Esophagus squamous epithelium (tissue), 5 donors: Measurements from ENCODE around the gene TOMM40. TPM values are rescaled to one million over a fixed set of nuclear protein-coding genes. Genes with fewer than 3 reads are reported as not detected.
"Not testable (repeated sequence)": the region's sequence is repeated elsewhere in the genome, so short reads cannot be mapped to it uniquely, and the experiment has no call there.

Experiments used
- DNase-seq: peaks from one replicate; lab custom pipeline; 2025; lab: John Stamatoyannopoulos, UW
- H3K27ac ChIP-seq, 4 donors: fragments of 200-600 bp; sonication (generic); one replicate each; pipeline ENCODE4 v1.5.1; 2016 to 2019; ENCODE audit warnings: mild to moderate bottlenecking in 1 of 4
- H3K27me3 ChIP-seq, 4 donors: fragments of 200-600 bp; sonication (generic); 1 replicate in 3 of 4; 2 replicates in 1 of 4; pipeline versions ENCODE4 v1.5.1 to v1.6.0; 2017 to 2021; ENCODE audit warnings: antibody characterized with exemption in 1 of 4
- H3K36me3 ChIP-seq, 3 donors: fragments of 200-600 bp; sonication (generic); one replicate each; pipeline ENCODE4 v1.5.1; 2016 to 2019
- H3K4me1 ChIP-seq, 3 donors: fragments of 200-600 bp; sonication (generic); one replicate each; pipeline ENCODE4 v1.5.1; 2017 to 2019
- H3K4me3 ChIP-seq, 4 donors: fragments of 200-600 bp; sonication (generic); 1 replicate in 3 of 4; 2 replicates in 1 of 4; pipeline ENCODE4 v1.5.1; 2016 to 2019; ENCODE audit warnings: mild to moderate bottlenecking in 2 of 4, moderate library complexity in 1 of 4
- H3K9me3 ChIP-seq, 3 donors: fragments of 200-600 bp; sonication (generic); one replicate each; pipeline ENCODE4 v1.5.1; 2016 to 2019
- CTCF ChIP-seq, 6 experiments: fragments of 450-650 bp in 4 of 6; fragments of 200-600 bp in 2 of 6; sonication (generic) in 2 of 6; IDR thresholded peaks; one replicate each; pipeline ENCODE4 v1.5.1; 2016 to 2019; ENCODE audit warnings: antibody characterized with exemption in 6 of 6, mild to moderate bottlenecking in 4 of 6, moderate library complexity in 4 of 6
- POLR2A ChIP-seq, 4 donors: fragments of 450-650 bp; IDR thresholded peaks; one replicate each; pipeline ENCODE4 v1.6.1; 2017; ENCODE audit warnings: antibody characterized with exemption in 4 of 4, mild to moderate bottlenecking in 4 of 4, moderate library complexity in 3 of 4
- WGBS, 2 donors: methylation state at CpG; one replicate each; pipeline ENCODE4 v1.1.5; 2018; 5-methylcytosine and 5-hydroxymethylcytosine counted together
- intact Hi-C: fragments of 100-400 bp; cut with DNase I; formaldehyde crosslinking; loops from one replicate; pipeline ENCODE4 v1.15.0; 2022
- total RNA-seq, 4 donors: library from RNA; depleted of rRNA; stranded (reverse); fragments of >200 nt; gene quantifications; one replicate each; pipeline ENCODE4 v1.1.0, GENCODE V29; 2016
- donor health status: DM: yes; HTN: yes; CAD: no.

TOMM40 gene
- total RNA-seq, 4 donors from 2014 or later = 64.7 to 142 (median 79.0) TPM

GRCh38 chr19:44884566-44884965 lies 6.5 kb upstream of the TOMM40 start:
- WGBS, 2 donors = 70 to 81% methylated on average over 3 to 4 of the region's 4 CpGs
- Histone ChIP-seq H3K9me3 (no peaks in the 10 kb centered on the region), H3K36me3 (peaks cover 0 to 64% (median 0%) of the 10 kb centered on the region in 3 donors), H3K27me3 (no peaks in the 10 kb centered on the region), H3K27ac (no peak overlapping the region), H3K4me1 (peaks cover 0 to 7% (median 2%) of the 10 kb centered on the region in 3 donors), H3K4me3 (no peak overlapping the region)
- no peak for DNase-seq
- intact Hi-C loops = no loop called here
- TF ChIP-seq POLR2A (IDR thresholded peaks at IDR 0.05) (no peak), CTCF (IDR thresholded peaks at IDR 0.05) (no peak)

GRCh38 chr19:44886141-44886540 lies 4.9 kb upstream of the TOMM40 start:
- peaks cover 0 to 64% (median 0%) of the 10 kb centered on the region in 3 donors for H3K36me3 ChIP-seq
- DNase-seq = no peak
- intact Hi-C loops = no loop called here
- 81 to 86% methylated on average over 1 to 4 of the region's 6 CpGs for WGBS, 2 donors
- H3K27me3 ChIP-seq = no peaks in the 10 kb centered on the region
- no peak for TF ChIP-seq POLR2A (IDR thresholded peaks at IDR 0.05)
- no peak for TF ChIP-seq CTCF (IDR thresholded peaks at IDR 0.05)
- no peak overlapping the region for H3K4me3 ChIP-seq
- H3K27ac ChIP-seq = no peak overlapping the region
- H3K4me1 ChIP-seq = peaks cover 7 to 10% (median 7%) of the 10 kb centered on the region in 3 donors
- no peaks in the 10 kb centered on the region for H3K9me3 ChIP-seq

- no peak overlapping the region for H3K27ac ChIP-seq
- H3K36me3 ChIP-seq = peaks cover 0 to 68% (median 0%) of the 10 kb centered on the region in 3 donors
- DNase-seq = no peak
- no peak for TF ChIP-seq CTCF (IDR thresholded peaks at IDR 0.05)
- no peak for TF ChIP-seq POLR2A (IDR thresholded peaks at IDR 0.05)
- no peak overlapping the region for H3K4me3 ChIP-seq
- intact Hi-C loops = no loop called here
- H3K4me1 ChIP-seq = peaks cover 15 to 22% (median 19%) of the 10 kb centered on the region in 3 donors
- no peaks in the 10 kb centered on the region for H3K9me3 ChIP-seq
- WGBS, 2 donors = 81 to 93% methylated on average over 4 of the region's 4 CpGs
- H3K27me3 ChIP-seq = no peaks in the 10 kb centered on the region
Measured at GRCh38 chr19:44887648-44888047, 3.4 kb upstream of the TOMM40 start.

- intact Hi-C loops, DNase-seq, H3K27me3 ChIP-seq, H3K27ac ChIP-seq, H3K9me3 ChIP-seq, H3K4me3 ChIP-seq: not testable (repeated sequence)
- Histone ChIP-seq H3K4me1 (peaks cover 15 to 29% (median 20%) of the 10 kb centered on the region in 3 donors), H3K36me3 (peaks cover 2 to 68% (median 6%) of the 10 kb centered on the region in 3 donors)
- 90 to 97% methylated on average over 3 of the region's 5 CpGs for WGBS, 2 donors
Measured at GRCh38 chr19:44888335-44888734, 2.7 kb upstream of the TOMM40 start.

GRCh38 chr19:44889830-44890365 lies 1.2 kb upstream of the TOMM40 start:
- no peaks in the 10 kb centered on the region for H3K9me3 ChIP-seq
- TF ChIP-seq CTCF (IDR thresholded peaks at IDR 0.05) = no peak
- TF ChIP-seq POLR2A (IDR thresholded peaks at IDR 0.05) = no peak
- no peak for DNase-seq
- intact Hi-C loops = no loop called here
- peak overlapping the region; percentile 86 to 99 (median 93) for H3K27ac ChIP-seq
- peaks cover 12 to 68% (median 16%) of the 10 kb centered on the region in 3 donors for H3K36me3 ChIP-seq
- peak overlapping the region; percentile 34 to 98 (median 77) for H3K4me3 ChIP-seq
- 55 to 58% methylated on average over 17 of the region's 17 CpGs for WGBS, 2 donors
- H3K27me3 ChIP-seq = no peaks in the 10 kb centered on the region
- H3K4me1 ChIP-seq = peaks cover 15 to 32% (median 20%) of the 10 kb centered on the region in 3 donors
